Liver (tissue), 9 donors: ENCODE data around the gene ABCA13. TPM values are rescaled to one million over a fixed set of nuclear protein-coding genes. Genes with fewer than 3 reads are reported as not detected.
A peak's percentile ranks its signal among the peaks of the same experiment; 100 is the strongest.

Source experiments
- DNase-seq: peaks from one replicate; pipeline ENCODE4 v3.0.0-alpha.2; 2017; ENCODE audit warnings: low spot score
- H3K27ac ChIP-seq, 2 donors: one replicate each; pipeline ENCODE4 v1.7.0; 2013; ENCODE audit warnings: inconsistent platforms in 2 of 2, low read length in 2 of 2, control low read depth in 1 of 2, low read depth in 1 of 2, mild to moderate bottlenecking in 1 of 2
- H3K27me3 ChIP-seq, 4 donors: one replicate each; pipeline versions ENCODE4 v1.6.1 to v1.7.0; 2013; ENCODE audit warnings: low read length in 3 of 4, inconsistent platforms in 1 of 4, mild to moderate bottlenecking in 1 of 4, moderate library complexity in 1 of 4; ENCODE audit not compliant: control insufficient read depth in 4 of 4, insufficient read depth in 4 of 4
- H3K36me3 ChIP-seq, 4 donors: one replicate each; pipeline versions ENCODE4 v1.6.1 to v1.7.0; 2013; ENCODE audit warnings: low read length in 3 of 4, mild to moderate bottlenecking in 3 of 4, low read depth in 1 of 4, moderate library complexity in 1 of 4; ENCODE audit not compliant: control insufficient read depth in 4 of 4, insufficient read depth in 3 of 4
- H3K4me1 ChIP-seq, 4 donors: one replicate each; pipeline versions ENCODE4 v1.6.1 to v1.7.0; 2013; ENCODE audit warnings: low read length in 3 of 4, mild to moderate bottlenecking in 3 of 4, moderate library complexity in 1 of 4; ENCODE audit not compliant: control insufficient read depth in 4 of 4, insufficient read depth in 4 of 4
- H3K4me3 ChIP-seq, 3 donors: one replicate each; pipeline versions ENCODE4 v1.6.1 to v1.7.0; 2013; ENCODE audit warnings: low read length in 3 of 3, control low read depth in 1 of 3, low read depth in 1 of 3, mild to moderate bottlenecking in 1 of 3
- H3K9ac ChIP-seq, 2 donors: one replicate each; pipeline ENCODE4 v1.7.0; 2013; ENCODE audit warnings: low read length in 2 of 2, mild to moderate bottlenecking in 2 of 2, moderate library complexity in 2 of 2, control low read depth in 1 of 2, low read depth in 1 of 2
- H3K9me3 ChIP-seq, 4 donors: one replicate each; pipeline versions ENCODE4 v1.6.1 to v1.7.0; 2013; ENCODE audit warnings: low read length in 3 of 4; ENCODE audit not compliant: control insufficient read depth in 4 of 4
- FOXA1 ChIP-seq: IDR thresholded peaks from 2 replicates; pipeline ENCODE4 v1.6.1; 2016; ENCODE audit warnings: antibody characterized with exemption
- FOXA2 ChIP-seq: IDR thresholded peaks from 2 replicates; pipeline ENCODE4 v1.6.1; 2016; ENCODE audit warnings: antibody characterized with exemption
- GABPA ChIP-seq, 2 donors: IDR thresholded peaks in 1 of 2; conservative IDR thresholded peaks in 1 of 2; 2 replicates each; pipeline ENCODE4 v1.6.1; 2016; ENCODE audit warnings: antibody characterized with exemption in 2 of 2, mild to moderate bottlenecking in 1 of 2, moderate library complexity in 1 of 2
- HNF4A ChIP-seq, 2 donors: conservative IDR thresholded peaks; 2 replicates each; pipeline ENCODE4 v1.6.1; 2016; ENCODE audit warnings: antibody characterized with exemption in 2 of 2, mild to moderate bottlenecking in 2 of 2
- HNF4G ChIP-seq: IDR thresholded peaks from 2 replicates; pipeline ENCODE4 v1.6.1; 2016; ENCODE audit warnings: antibody characterized with exemption
- JUND ChIP-seq, 2 donors: IDR thresholded peaks; 2 replicates each; pipeline ENCODE4 v1.6.1; 2016; ENCODE audit warnings: antibody characterized with exemption in 2 of 2
- NR2F2 ChIP-seq: IDR thresholded peaks from 2 replicates; pipeline ENCODE4 v1.6.1; 2016; ENCODE audit warnings: antibody characterized with exemption
- RAD21 ChIP-seq, 2 donors: IDR thresholded peaks; 2 replicates each; pipeline ENCODE4 v1.6.1; 2016; ENCODE audit warnings: antibody characterized with exemption in 2 of 2, mild to moderate bottlenecking in 2 of 2
- RXRA ChIP-seq, 2 donors: IDR thresholded peaks; 2 replicates each; pipeline ENCODE4 v1.6.1; 2017 to 2018; ENCODE audit warnings: antibody characterized with exemption in 2 of 2, mild to moderate bottlenecking in 1 of 2
- SP1 ChIP-seq: IDR thresholded peaks from 2 replicates; pipeline ENCODE4 v1.6.1; 2018; ENCODE audit warnings: antibody characterized with exemption, mild to moderate bottlenecking
- YY1 ChIP-seq: IDR thresholded peaks from 2 replicates; pipeline ENCODE4 v1.6.1; 2016; ENCODE audit warnings: antibody characterized with exemption, mild to moderate bottlenecking
- WGBS: extraction: QIAGEN DNeasy Blood & Tissue Kit; methylation state at CpG from one replicate; pipeline ENCODE4 v1.1.7; 2013; 5-methylcytosine and 5-hydroxymethylcytosine counted together
- polyA plus RNA-seq, 2 donors: library from polyadenylated mRNA; stranded (reverse) in 1 of 2; unstranded in 1 of 2; fragments of 200-250 nt in 1 of 2; fragments of >200 nt in 1 of 2; fragmentation: Nextera tagmentation in 1 of 2; extraction: Ambion mirVana in 1 of 2; gene quantifications; one replicate each; pipeline versions ENCODE4 v1.2.1 to v1.2.3, GENCODE V29; 2013 to 2015
- total RNA-seq, 2 donors: library from RNA; depleted of rRNA; stranded (reverse); fragments of >200 nt; gene quantifications; one replicate each; pipeline ENCODE4 v1.2.3, GENCODE V29; 2014
- TF ChIP-seq, protein P1 (sequence below): IDR thresholded peaks from 2 replicates; pipeline ENCODE4 v1.6.1; 2016; ENCODE audit warnings: antibody characterized with exemption
- TF ChIP-seq, protein P2 (sequence below): fragments of 150-350 bp; IDR thresholded peaks from 2 replicates; pipeline ENCODE4 v1.5.1; 2017; ENCODE audit warnings: improper control_type of control experiment, low read depth, low read length; ENCODE audit not compliant: missing input control
- TF ChIP-seq, protein P3 (sequence below): IDR thresholded peaks from 2 replicates; pipeline ENCODE4 v1.6.1; 2016; ENCODE audit warnings: antibody characterized with exemption, mild to moderate bottlenecking
- donor health status: healthy.
- donor health status: healthy.
- donor health status: healthy.
- donor health status: healthy.
- donor health status: healthy.

Gene ABCA13
- total and polyA plus RNA-seq, 4 donors, result 0.22 to 1.0 (median 0.66) TPM

DNA sequence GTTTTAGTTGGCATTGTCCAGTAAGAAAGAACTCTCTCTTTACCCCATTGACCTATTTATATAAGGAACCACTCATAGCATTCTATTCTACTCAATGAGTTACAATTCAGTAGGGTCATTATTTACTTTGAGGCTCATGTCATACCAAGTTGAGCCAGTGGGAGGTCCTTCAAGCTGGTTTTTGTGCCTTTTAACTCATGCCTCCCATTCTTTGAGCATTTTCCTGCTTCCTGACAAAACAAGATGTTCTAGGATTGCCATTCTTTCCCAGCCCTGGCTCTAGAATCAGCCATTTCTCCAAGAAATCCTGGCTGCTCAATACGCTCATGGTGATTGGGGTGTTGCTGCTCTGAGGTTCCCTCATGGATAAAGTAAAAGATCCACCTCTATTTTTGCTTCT, 250.1 kb downstream of the ABCA13 start:
- TF ChIP-seq HNF4A (conservative IDR thresholded peaks at IDR 0.05), result no peak
- no peak for TF ChIP-seq NR2F2
- no peak for TF ChIP-seq FOXA1
- TF ChIP-seq, protein P1, sequence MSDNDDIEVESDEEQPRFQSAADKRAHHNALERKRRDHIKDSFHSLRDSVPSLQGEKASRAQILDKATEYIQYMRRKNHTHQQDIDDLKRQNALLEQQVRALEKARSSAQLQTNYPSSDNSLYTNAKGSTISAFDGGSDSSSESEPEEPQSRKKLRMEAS, result no peak
- TF ChIP-seq SP1, result no peak
- no peak for TF ChIP-seq RXRA (IDR thresholded peaks at IDR 0.05)
- TF ChIP-seq HNF4G, result no peak
- TF ChIP-seq FOXA2, result no peak
- no peak for TF ChIP-seq RAD21 (IDR thresholded peaks at IDR 0.05)
- Histone ChIP-seq H3K36me3 (no peaks in the 10 kb centered on the region), H3K27me3 (no peaks in the 10 kb centered on the region), H3K27ac (no peak overlapping the region), H3K4me1 (no peaks in the 10 kb centered on the region), H3K9ac (no peak overlapping the region), H3K4me3 (no peak overlapping the region), H3K9me3 (no peaks in the 10 kb centered on the region)
- no peak for DNase-seq
- 90% methylated on average over 1 of the region's 1 CpG for WGBS

DNA sequence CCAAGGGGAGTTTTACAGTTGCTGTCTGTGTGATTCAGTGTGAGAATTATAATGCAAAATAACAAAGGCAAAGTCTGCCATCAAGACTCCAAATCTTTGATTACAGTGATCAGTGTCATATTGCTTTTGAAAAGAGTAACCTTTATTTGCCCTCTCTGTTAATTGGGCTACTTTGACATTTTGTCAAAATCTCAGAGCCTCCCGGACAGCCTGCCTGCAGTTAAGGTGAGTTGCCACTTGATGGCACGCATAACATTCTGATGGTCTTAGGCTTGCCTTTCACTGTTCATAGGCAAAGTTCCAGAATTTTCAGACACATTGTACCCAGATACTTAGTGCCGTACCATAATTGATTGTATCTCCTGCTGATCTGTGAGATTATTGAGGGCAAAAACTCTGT, 253.5 kb downstream of the ABCA13 start:
- no peak for DNase-seq
- no peaks in the 10 kb centered on the region for H3K27me3 ChIP-seq
- WGBS, result 23% methylated on average over 3 of the region's 3 CpGs
- no peak overlapping the region for H3K9ac ChIP-seq
- TF ChIP-seq, protein P1, result no peak
- TF ChIP-seq RXRA (IDR thresholded peaks at IDR 0.05) (no peak), RAD21 (IDR thresholded peaks at IDR 0.05) (peak; percentile 67 to 69), FOXA2 (no peak), NR2F2 (no peak), FOXA1 (no peak), YY1 (no peak), GABPA (IDR thresholded peaks at IDR 0.05 in 1 of 2, conservative IDR thresholded peaks at IDR 0.05 in 1 of 2) (no peak), JUND (IDR thresholded peaks at IDR 0.05) (no peak)
- TF ChIP-seq, protein P2, sequence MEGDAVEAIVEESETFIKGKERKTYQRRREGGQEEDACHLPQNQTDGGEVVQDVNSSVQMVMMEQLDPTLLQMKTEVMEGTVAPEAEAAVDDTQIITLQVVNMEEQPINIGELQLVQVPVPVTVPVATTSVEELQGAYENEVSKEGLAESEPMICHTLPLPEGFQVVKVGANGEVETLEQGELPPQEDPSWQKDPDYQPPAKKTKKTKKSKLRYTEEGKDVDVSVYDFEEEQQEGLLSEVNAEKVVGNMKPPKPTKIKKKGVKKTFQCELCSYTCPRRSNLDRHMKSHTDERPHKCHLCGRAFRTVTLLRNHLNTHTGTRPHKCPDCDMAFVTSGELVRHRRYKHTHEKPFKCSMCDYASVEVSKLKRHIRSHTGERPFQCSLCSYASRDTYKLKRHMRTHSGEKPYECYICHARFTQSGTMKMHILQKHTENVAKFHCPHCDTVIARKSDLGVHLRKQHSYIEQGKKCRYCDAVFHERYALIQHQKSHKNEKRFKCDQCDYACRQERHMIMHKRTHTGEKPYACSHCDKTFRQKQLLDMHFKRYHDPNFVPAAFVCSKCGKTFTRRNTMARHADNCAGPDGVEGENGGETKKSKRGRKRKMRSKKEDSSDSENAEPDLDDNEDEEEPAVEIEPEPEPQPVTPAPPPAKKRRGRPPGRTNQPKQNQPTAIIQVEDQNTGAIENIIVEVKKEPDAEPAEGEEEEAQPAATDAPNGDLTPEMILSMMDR, result peak; percentile 34
- TF ChIP-seq, protein P3, sequence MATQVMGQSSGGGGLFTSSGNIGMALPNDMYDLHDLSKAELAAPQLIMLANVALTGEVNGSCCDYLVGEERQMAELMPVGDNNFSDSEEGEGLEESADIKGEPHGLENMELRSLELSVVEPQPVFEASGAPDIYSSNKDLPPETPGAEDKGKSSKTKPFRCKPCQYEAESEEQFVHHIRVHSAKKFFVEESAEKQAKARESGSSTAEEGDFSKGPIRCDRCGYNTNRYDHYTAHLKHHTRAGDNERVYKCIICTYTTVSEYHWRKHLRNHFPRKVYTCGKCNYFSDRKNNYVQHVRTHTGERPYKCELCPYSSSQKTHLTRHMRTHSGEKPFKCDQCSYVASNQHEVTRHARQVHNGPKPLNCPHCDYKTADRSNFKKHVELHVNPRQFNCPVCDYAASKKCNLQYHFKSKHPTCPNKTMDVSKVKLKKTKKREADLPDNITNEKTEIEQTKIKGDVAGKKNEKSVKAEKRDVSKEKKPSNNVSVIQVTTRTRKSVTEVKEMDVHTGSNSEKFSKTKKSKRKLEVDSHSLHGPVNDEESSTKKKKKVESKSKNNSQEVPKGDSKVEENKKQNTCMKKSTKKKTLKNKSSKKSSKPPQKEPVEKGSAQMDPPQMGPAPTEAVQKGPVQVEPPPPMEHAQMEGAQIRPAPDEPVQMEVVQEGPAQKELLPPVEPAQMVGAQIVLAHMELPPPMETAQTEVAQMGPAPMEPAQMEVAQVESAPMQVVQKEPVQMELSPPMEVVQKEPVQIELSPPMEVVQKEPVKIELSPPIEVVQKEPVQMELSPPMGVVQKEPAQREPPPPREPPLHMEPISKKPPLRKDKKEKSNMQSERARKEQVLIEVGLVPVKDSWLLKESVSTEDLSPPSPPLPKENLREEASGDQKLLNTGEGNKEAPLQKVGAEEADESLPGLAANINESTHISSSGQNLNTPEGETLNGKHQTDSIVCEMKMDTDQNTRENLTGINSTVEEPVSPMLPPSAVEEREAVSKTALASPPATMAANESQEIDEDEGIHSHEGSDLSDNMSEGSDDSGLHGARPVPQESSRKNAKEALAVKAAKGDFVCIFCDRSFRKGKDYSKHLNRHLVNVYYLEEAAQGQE, result no peak
- H3K27ac ChIP-seq, result no peak overlapping the region
- H3K36me3 ChIP-seq, result no peaks in the 10 kb centered on the region
- H3K4me3 ChIP-seq, result no peak overlapping the region
- no peaks in the 10 kb centered on the region for H3K4me1 ChIP-seq
- no peaks in the 10 kb centered on the region for H3K9me3 ChIP-seq
